Activated CD8-positive, alpha-beta T cell treated with anti-CD3 and anti-CD28 coated beads for 36 hours (primary cell): ENCODE results near the gene RARRES2. TPM values are rescaled to one million over a fixed set of nuclear protein-coding genes. Genes with fewer than 3 reads are reported as not detected.

Source experiments
- ATAC-seq: fragments of 200-7000 bp; cut with Tn5 transposase; one replicate; pipeline ENCODE4 v1.10.0; 2021; ENCODE audit warnings: mild to moderate bottlenecking, moderate library complexity
- CTCF ChIA-PET: fragments of 350-600 bp; sonication (Branson Sonifier 250); formaldehyde crosslinking; loops from one replicate; lab custom pipeline; 2021; ENCODE audit warnings: antibody characterized with exemption; lab: Charles Lee
- POLR2A ChIA-PET: fragments of 350-600 bp; sonication (Branson Sonifier 250); formaldehyde crosslinking; loops from one replicate; lab custom pipeline; 2021; ENCODE audit warnings: antibody characterized with exemption; lab: Charles Lee
- DNase-seq: peaks from one replicate; pipeline ENCODE4 v3.0.0-alpha.2; 2020
- H3K27ac Mint-ChIP-seq: one replicate; pipeline ENCODE4 v1.8.0; 2021; ENCODE audit warnings: mild to moderate bottlenecking, mixed read lengths
- H3K27me3 Mint-ChIP-seq: one replicate; pipeline ENCODE4 v1.8.0; 2021; ENCODE audit warnings: mixed read lengths
- H3K36me3 Mint-ChIP-seq: one replicate; pipeline ENCODE4 v1.8.0; 2021; ENCODE audit warnings: low read depth, mixed read lengths
- H3K4me1 Mint-ChIP-seq: one replicate; pipeline ENCODE4 v1.8.0; 2021; ENCODE audit warnings: low read depth, mixed read lengths
- H3K4me3 Mint-ChIP-seq: one replicate; pipeline ENCODE4 v1.8.0; 2021; ENCODE audit warnings: mild to moderate bottlenecking, moderate library complexity, mixed read lengths
- H3K9me3 Mint-ChIP-seq: one replicate; pipeline ENCODE4 v1.8.0; 2021; ENCODE audit warnings: mixed read lengths
- intact Hi-C: fragments of 100-400 bp; cut with micrococcal nuclease; formaldehyde crosslinking; loops from one replicate; pipeline ENCODE4 v1.10.0; 2022
- total RNA-seq, 2 experiments: library from RNA; stranded (reverse); gene quantifications; one replicate each; pipeline ENCODE4 v1.2.3, GENCODE V29; 2021
- TF ChIP-seq, protein P1 (sequence below): fragments of 200-600 bp; IDR thresholded peaks from one replicate; pipeline ENCODE4 v1.8.0; 2022; ENCODE audit warnings: antibody characterized with exemption, mild to moderate bottlenecking

RARRES2 gene
- total RNA-seq, 2 experiments from 2014 or later = not detected

DNA sequence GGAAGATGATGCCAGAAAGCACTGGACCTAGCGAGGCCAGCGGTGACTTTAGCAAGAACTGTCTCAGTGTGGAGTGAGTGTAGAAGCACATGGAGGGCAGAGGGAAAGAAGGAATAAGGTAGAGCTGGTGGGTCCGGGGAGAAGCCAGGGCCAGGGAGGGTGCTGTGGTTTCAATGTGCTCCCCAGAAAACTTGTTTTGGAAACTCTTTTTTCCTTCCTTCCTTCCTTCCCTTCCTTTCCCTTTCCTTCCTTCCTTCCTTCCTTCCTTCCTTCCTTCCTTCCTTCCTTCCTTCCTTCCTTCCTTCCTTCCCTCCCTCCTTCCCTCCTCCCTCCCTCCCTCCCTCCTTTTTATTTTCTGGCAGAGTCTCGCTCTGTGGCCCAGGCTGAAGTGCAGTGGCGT lies 5.5 kb upstream of the RARRES2 start:
- TF ChIP-seq, protein P1, sequence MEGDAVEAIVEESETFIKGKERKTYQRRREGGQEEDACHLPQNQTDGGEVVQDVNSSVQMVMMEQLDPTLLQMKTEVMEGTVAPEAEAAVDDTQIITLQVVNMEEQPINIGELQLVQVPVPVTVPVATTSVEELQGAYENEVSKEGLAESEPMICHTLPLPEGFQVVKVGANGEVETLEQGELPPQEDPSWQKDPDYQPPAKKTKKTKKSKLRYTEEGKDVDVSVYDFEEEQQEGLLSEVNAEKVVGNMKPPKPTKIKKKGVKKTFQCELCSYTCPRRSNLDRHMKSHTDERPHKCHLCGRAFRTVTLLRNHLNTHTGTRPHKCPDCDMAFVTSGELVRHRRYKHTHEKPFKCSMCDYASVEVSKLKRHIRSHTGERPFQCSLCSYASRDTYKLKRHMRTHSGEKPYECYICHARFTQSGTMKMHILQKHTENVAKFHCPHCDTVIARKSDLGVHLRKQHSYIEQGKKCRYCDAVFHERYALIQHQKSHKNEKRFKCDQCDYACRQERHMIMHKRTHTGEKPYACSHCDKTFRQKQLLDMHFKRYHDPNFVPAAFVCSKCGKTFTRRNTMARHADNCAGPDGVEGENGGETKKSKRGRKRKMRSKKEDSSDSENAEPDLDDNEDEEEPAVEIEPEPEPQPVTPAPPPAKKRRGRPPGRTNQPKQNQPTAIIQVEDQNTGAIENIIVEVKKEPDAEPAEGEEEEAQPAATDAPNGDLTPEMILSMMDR = no peak
- ChIA-PET CTCF (interaction anchor here (3.4 kb wide), 1 partner anchor 9 kb away, joined by 15 read pairs; no protein-coding TSS in a partner anchor), POLR2A (no interaction called here)
- ATAC-seq (no peak), DNase-seq (no peak)
- Mint-ChIP-seq H3K27ac (no peak overlapping the region), H3K27me3 (peaks cover 8% of the 10 kb centered on the region), H3K4me3 (no peak overlapping the region), H3K36me3 (peaks cover 1% of the 10 kb centered on the region), H3K9me3 (no peaks in the 10 kb centered on the region), H3K4me1 (no peaks in the 10 kb centered on the region)
- intact Hi-C loops = no loop called here

DNA sequence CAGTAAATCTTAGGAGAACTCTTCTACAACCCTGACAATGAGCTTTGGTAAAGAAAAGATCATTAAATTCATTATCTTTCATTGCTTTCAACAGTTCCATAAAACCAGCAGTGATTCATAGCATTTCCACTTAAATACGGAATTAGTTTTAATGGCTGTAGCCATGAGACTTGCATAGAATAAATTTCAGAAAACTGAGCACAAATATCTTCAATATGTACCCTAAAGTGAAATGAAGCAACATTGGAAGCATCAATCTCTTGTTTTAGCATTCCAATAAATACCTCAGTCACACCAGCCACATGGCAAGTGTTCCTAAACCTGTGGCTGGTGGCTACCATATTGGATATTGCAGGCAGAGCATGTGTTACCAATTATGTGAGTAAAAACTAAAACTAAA lies 3.6 kb upstream of the RARRES2 start:
- H3K4me1 Mint-ChIP-seq = peaks cover 3% of the 10 kb centered on the region
- H3K9me3 Mint-ChIP-seq = no peaks in the 10 kb centered on the region
- CTCF ChIA-PET = interaction anchor here (1.1 to 3.4 kb wide), 2 partner anchors 11 to 77 kb away, joined by 3 to 15 read pairs; no protein-coding TSS in a partner anchor
- intact Hi-C loops = no loop called here
- H3K36me3 Mint-ChIP-seq = peaks cover 1% of the 10 kb centered on the region
- H3K4me3 Mint-ChIP-seq = no peak overlapping the region
- ATAC-seq (no peak), DNase-seq (no peak)
- H3K27me3 Mint-ChIP-seq = peaks cover 18% of the 10 kb centered on the region
- TF ChIP-seq, protein P1 = no peak
- H3K27ac Mint-ChIP-seq = no peak overlapping the region
- POLR2A ChIA-PET = interaction anchor here (0.8 kb wide), 1 partner anchor 18 kb away, joined by 3 read pairs; no protein-coding TSS in a partner anchor

DNA sequence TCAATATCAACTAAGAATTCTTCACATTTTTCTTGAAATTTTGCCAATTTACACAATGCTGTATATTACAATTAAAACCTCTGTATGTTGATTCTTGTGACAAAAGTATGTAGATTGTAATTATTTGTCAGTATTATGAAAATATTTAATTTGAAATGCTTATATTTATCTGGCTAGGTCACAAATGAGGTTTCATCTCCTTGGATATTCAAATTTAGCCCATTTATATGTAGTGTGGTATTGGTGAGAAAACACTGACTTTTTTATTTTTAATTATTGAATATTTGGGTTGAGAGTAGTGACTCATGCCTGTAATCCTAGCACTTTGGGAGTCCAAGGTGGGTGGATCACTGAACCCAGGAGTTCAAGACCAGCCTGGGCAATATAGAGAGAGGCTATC lies 2.9 kb upstream of the RARRES2 start:
- CTCF ChIA-PET = interaction anchor here (3.4 kb wide), 1 partner anchor 12 kb away, joined by 15 read pairs; no protein-coding TSS in a partner anchor
- no peak overlapping the region for H3K27ac Mint-ChIP-seq
- no peak for ATAC-seq
- H3K27me3 Mint-ChIP-seq = peaks cover 18% of the 10 kb centered on the region
- H3K4me3 Mint-ChIP-seq = no peak overlapping the region
- intact Hi-C loops = no loop called here
- POLR2A ChIA-PET = interaction anchor here (0.8 kb wide), 1 partner anchor 18 kb away, joined by 3 read pairs; no protein-coding TSS in a partner anchor
- H3K36me3 Mint-ChIP-seq = peaks cover 1% of the 10 kb centered on the region
- TF ChIP-seq, protein P1 = no peak
- DNase-seq = no peak
- H3K4me1 Mint-ChIP-seq = peaks cover 10% of the 10 kb centered on the region
- H3K9me3 Mint-ChIP-seq = no peaks in the 10 kb centered on the region

DNA sequence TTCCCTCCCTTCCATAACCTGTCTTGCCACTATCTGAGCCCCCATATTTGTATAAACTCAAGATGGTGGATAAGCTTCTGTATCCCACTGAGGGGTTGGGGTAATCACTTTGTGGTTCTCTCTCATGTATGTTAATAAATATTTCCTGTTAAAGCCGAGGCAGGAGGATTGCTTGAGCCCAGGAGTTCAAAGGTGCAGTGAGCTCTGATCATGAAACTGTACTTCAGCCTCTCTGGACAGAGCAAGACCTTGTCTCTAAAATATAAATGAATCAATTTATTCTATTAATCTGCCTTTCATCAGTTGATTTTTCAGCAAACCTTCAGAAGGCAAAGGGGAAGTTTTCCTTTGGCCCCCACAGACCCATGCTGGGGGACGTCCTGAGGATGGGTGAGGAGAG lies 1.8 kb upstream of the RARRES2 start:
- Mint-ChIP-seq H3K36me3 (peaks cover 1% of the 10 kb centered on the region), H3K27me3 (peaks cover 18% of the 10 kb centered on the region), H3K4me3 (no peak overlapping the region), H3K9me3 (no peaks in the 10 kb centered on the region), H3K27ac (no peak overlapping the region), H3K4me1 (peaks cover 12% of the 10 kb centered on the region)
- ChIA-PET POLR2A (interaction anchor here (0.9 to 1.1 kb wide), 2 partner anchors 14 to 74 kb away, joined by 3 read pairs; no protein-coding TSS in a partner anchor), CTCF (interaction anchor here (1.1 to 1.2 kb wide), 2 partner anchors 18 to 78 kb away, joined by 3 to 4 read pairs; no protein-coding TSS in a partner anchor)
- intact Hi-C loops = no loop called here
- ATAC-seq = no peak
- TF ChIP-seq, protein P1 = no peak
- DNase-seq = no peak

DNA sequence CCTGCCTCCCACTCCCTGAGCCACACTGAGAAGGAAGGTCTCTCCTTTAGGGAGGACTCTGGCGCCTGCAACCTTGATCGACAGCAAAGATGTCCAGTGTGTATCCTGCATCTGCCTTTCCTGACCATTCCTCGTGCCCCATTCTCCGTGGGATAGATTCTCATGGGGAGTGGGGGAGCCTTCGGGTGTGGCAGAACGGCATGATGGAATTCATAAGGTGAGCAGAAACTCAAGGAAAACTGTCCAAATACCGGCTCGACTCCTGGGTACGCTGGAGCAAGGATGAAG lies 636 bp upstream of the RARRES2 start:
- DNase-seq = no peak
- POLR2A ChIA-PET = no interaction called here
- peaks cover 3% of the 10 kb centered on the region for H3K36me3 Mint-ChIP-seq

More for the DNA sequence above, 636 bp upstream of the RARRES2 start:
- peaks cover 18% of the 10 kb centered on the region for H3K27me3 Mint-ChIP-seq
- intact Hi-C loops = no loop called here
- TF ChIP-seq, protein P1 = no peak
- H3K4me3 Mint-ChIP-seq = no peak overlapping the region
- H3K9me3 Mint-ChIP-seq = no peaks in the 10 kb centered on the region
- ATAC-seq = no peak
- CTCF ChIA-PET = no interaction called here
- H3K4me1 Mint-ChIP-seq = peaks cover 12% of the 10 kb centered on the region
- no peak overlapping the region for H3K27ac Mint-ChIP-seq
